Measurements from ENCODE around the gene BICRAL.
"Not testable (repeated sequence)": the region's sequence is repeated elsewhere in the genome, so short reads cannot be mapped to it uniquely, and the experiment has no call there.

DNA sequence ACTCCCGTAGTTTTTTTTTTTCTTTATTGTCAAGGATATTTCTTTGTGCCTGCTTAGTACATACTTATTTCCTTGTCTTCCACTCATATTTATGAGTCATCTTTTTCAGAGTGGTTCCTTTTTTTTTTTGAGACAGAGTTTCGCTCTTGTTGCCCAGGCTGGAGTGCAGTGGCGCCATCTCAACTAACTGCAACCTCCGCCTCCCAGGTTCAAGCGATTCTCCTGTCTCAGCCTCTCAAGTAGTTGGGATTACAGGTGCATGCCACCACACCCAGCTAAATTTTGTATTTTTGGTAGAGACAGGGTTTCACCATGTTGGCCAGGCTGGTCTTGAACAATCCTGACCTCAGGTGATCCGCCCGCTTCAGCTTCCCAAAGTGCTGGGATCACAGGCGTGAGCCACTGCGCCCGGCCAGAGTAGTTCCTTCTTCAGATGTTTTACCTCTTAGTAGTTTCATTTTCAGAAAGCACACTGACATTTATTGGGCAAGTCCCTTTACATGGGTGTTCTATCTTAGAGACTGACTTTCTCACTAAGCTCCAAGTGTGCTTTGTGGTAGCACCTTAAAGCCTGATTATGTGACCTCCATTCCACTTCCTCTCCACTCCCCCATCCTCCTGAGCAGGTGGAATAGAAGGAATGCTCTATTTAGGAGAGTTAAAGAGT, 6.9 kb upstream of the BICRAL start:
- not testable (repeated sequence) for TF ChIP-seq EZH2 (IDR thresholded peaks at IDR 0.05; ENCODE audit: borderline replicate concordance, low read depth, low read length, poor library complexity, severe bottlenecking)
- TF ChIP-seq, protein P1, sequence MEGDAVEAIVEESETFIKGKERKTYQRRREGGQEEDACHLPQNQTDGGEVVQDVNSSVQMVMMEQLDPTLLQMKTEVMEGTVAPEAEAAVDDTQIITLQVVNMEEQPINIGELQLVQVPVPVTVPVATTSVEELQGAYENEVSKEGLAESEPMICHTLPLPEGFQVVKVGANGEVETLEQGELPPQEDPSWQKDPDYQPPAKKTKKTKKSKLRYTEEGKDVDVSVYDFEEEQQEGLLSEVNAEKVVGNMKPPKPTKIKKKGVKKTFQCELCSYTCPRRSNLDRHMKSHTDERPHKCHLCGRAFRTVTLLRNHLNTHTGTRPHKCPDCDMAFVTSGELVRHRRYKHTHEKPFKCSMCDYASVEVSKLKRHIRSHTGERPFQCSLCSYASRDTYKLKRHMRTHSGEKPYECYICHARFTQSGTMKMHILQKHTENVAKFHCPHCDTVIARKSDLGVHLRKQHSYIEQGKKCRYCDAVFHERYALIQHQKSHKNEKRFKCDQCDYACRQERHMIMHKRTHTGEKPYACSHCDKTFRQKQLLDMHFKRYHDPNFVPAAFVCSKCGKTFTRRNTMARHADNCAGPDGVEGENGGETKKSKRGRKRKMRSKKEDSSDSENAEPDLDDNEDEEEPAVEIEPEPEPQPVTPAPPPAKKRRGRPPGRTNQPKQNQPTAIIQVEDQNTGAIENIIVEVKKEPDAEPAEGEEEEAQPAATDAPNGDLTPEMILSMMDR (conservative IDR thresholded peaks at IDR 0.05; ENCODE audit: low read depth, low read length) = not testable (repeated sequence)

Data from A673 (cell line).